Sigmoid colon (tissue), 4 donors: ENCODE data around the gene HMCN2.

ENCODE experiments used
- CTCF ChIP-seq, 4 experiments: fragments of 450-650 bp in 3 of 4; fragments of 200-600 bp in 1 of 4; IDR thresholded peaks; one replicate each; pipeline ENCODE4 v1.5.1; 2016 to 2019; ENCODE audit warnings: antibody characterized with exemption in 4 of 4, mild to moderate bottlenecking in 3 of 4, moderate library complexity in 2 of 4
- POLR2A ChIP-seq, 2 donors: fragments of 450-650 bp; IDR thresholded peaks; one replicate each; pipeline ENCODE4 v1.6.1; 2016; ENCODE audit warnings: antibody characterized with exemption in 2 of 2, mild to moderate bottlenecking in 2 of 2, moderate library complexity in 2 of 2
- POLR2AphosphoS5 ChIP-seq, 4 donors: sonication (generic); formaldehyde crosslinking; IDR thresholded peaks; one replicate each; pipeline ENCODE4 v1.6.1; 2017; ENCODE audit warnings: antibody characterized with exemption in 4 of 4

- TF ChIP-seq CTCF (IDR thresholded peaks at IDR 0.05): no peak
- TF ChIP-seq POLR2AphosphoS5 (IDR thresholded peaks at IDR 0.05): no peak
- no peak for TF ChIP-seq POLR2A (IDR thresholded peaks at IDR 0.05)
Observed at GRCh38 chr9:130437011-130437789, 171.6 kb downstream of the HMCN2 start.
